Neural progenitor cell (in vitro differentiated cells): ENCODE results near the gene AP3S2.

ENCODE experiments used
- CTCF ChIP-seq: fragments of 200-600 bp; sonication (generic); IDR thresholded peaks from 2 replicates; pipeline ENCODE4 v1.5.1; 2017; ENCODE audit warnings: antibody characterized with exemption, mild to moderate bottlenecking
- EZH2 ChIP-seq: fragments of 200-600 bp; sonication (generic); IDR thresholded peaks from 2 replicates; pipeline ENCODE4 v1.6.1; 2017; ENCODE audit warnings: antibody characterized with exemption, mild to moderate bottlenecking, moderate library complexity
- EZH2phosphoT487 ChIP-seq: fragments of 200-600 bp; sonication (generic); IDR thresholded peaks from 2 replicates; pipeline ENCODE4 v1.6.1; 2017; ENCODE audit warnings: antibody characterized with exemption

GRCh38 chr15:89802231-89802928 is 91.4 kb downstream of the AP3S2 start:
- no peak for TF ChIP-seq CTCF
- TF ChIP-seq EZH2: no peak
- no peak for TF ChIP-seq EZH2phosphoT487
